Testis (tissue), 3 donors: ENCODE data around the gene ROPN1B. TPM values are rescaled to one million over a fixed set of nuclear protein-coding genes. Genes with fewer than 3 reads are reported as not detected.
"Not testable (repeated sequence)": the region's sequence is repeated elsewhere in the genome, so short reads cannot be mapped to it uniquely, and the experiment has no call there.

ENCODE experiments used
- DNase-seq: peaks from one replicate; pipeline ENCODE4 v3.0.0-alpha.2; 2019
- H3K27ac ChIP-seq, 2 donors: fragments of 200-600 bp; sonication (generic); one replicate each; pipeline ENCODE4 v1.5.1; 2019
- H3K27me3 ChIP-seq: fragments of 200-600 bp; sonication (generic); one replicate; pipeline ENCODE4 v1.5.1; 2019
- H3K36me3 ChIP-seq: fragments of 200-600 bp; sonication (generic); one replicate; pipeline ENCODE4 v1.5.1; 2017; ENCODE audit warnings: low read depth; ENCODE audit errors: missing control alignments
- H3K4me1 ChIP-seq: fragments of 200-600 bp; sonication (generic); one replicate; pipeline ENCODE4 v1.5.1; 2019
- H3K4me3 ChIP-seq, 2 donors: fragments of 200-600 bp; sonication (generic); one replicate each; pipeline ENCODE4 v1.5.1; 2017 to 2019
- H3K9me3 ChIP-seq: fragments of 200-600 bp; sonication (generic); one replicate; pipeline ENCODE4 v1.5.1; 2017
- CTCF ChIP-seq, 3 experiments: fragments of 450-650 bp in 2 of 3; fragments of 200-600 bp in 1 of 3; sonication (generic) in 1 of 3; IDR thresholded peaks; one replicate each; pipeline ENCODE4 v1.5.1; 2016 to 2019; ENCODE audit warnings: antibody characterized with exemption in 3 of 3, mild to moderate bottlenecking in 2 of 3, moderate library complexity in 1 of 3
- POLR2A ChIP-seq: fragments of 450-650 bp; IDR thresholded peaks from one replicate; pipeline ENCODE4 v1.6.1; 2017; ENCODE audit warnings: antibody characterized with exemption, mild to moderate bottlenecking, moderate library complexity
- WGBS, 2 donors: methylation state at CpG; one replicate each; pipeline ENCODE4 v1.1.5; 2018; 5-methylcytosine and 5-hydroxymethylcytosine counted together
- intact Hi-C: fragments of 100-400 bp; cut with DNase I; formaldehyde crosslinking; loops from one replicate; pipeline ENCODE4 v1.15.1; 2023; ENCODE audit warnings: low total_unique reads
- polyA plus RNA-seq: library from polyadenylated mRNA; stranded (reverse); fragments of 350-450 nt; fragmentation: Illumina TruSeq; extraction: RNeasy Lipid Tissue Mini Kit (QIAGEN cat#74804); gene quantifications from one replicate; pipeline ENCODE4 v1.2.3, GENCODE V29; 2014; ENCODE audit warnings: low read depth, low replicate concordance; ENCODE audit not compliant: insufficient read depth
- total RNA-seq, 2 donors: library from RNA; depleted of rRNA; stranded (reverse); fragments of >200 nt; gene quantifications; one replicate each; pipeline ENCODE4 v1.2.3, GENCODE V29; 2016

The ROPN1B gene
- total and polyA plus RNA-seq, 3 donors from 2014 or later = 123 to 534 (median 239) TPM

GRCh38 chr3:125990253-125990970 lies 21.4 kb downstream of the ROPN1B start:
- peak; percentile 95 for DNase-seq
- TF ChIP-seq CTCF (IDR thresholded peaks at IDR 0.05) (no peak), POLR2A (no peak)
- no peaks in the 10 kb centered on the region for H3K36me3 ChIP-seq
- peaks cover 5% of the 10 kb centered on the region for H3K4me1 ChIP-seq
- H3K27ac ChIP-seq = peak overlapping the region; percentile 81 to 88
- 2 to 12% methylated on average over 49 to 51 of the region's 52 CpGs for WGBS, 2 donors
- intact Hi-C loops = no loop called here
- H3K4me3 ChIP-seq = peak overlapping the region; percentile 68 to 85
- no peaks in the 10 kb centered on the region for H3K27me3 ChIP-seq
- no peaks in the 10 kb centered on the region for H3K9me3 ChIP-seq

GRCh38 chr3:125996751-125997150 lies 27.8 kb downstream of the ROPN1B start:
- intact Hi-C loops, H3K36me3 ChIP-seq, DNase-seq, H3K4me3 ChIP-seq, H3K9me3 ChIP-seq, H3K4me1 ChIP-seq, H3K27me3 ChIP-seq, H3K27ac ChIP-seq: not testable (repeated sequence)
- WGBS, 2 donors = 90 to 97% methylated on average over 4 of the region's 4 CpGs

GRCh38 chr3:126002189-126002588 lies 33.2 kb downstream of the ROPN1B start:
- TF ChIP-seq CTCF (IDR thresholded peaks at IDR 0.05) (no peak), POLR2A (no peak)
- no peaks in the 10 kb centered on the region for H3K36me3 ChIP-seq
- no peak overlapping the region for H3K27ac ChIP-seq
- no peaks in the 10 kb centered on the region for H3K4me1 ChIP-seq
- intact Hi-C loops = no loop called here
- no peak for DNase-seq
- H3K27me3 ChIP-seq = no peaks in the 10 kb centered on the region
- H3K4me3 ChIP-seq = no peak overlapping the region
- no peaks in the 10 kb centered on the region for H3K9me3 ChIP-seq

GRCh38 chr3:126003447-126004190 lies 34.6 kb downstream of the ROPN1B start:
- TF ChIP-seq POLR2A (no peak), CTCF (IDR thresholded peaks at IDR 0.05) (no peak)
- Histone ChIP-seq H3K27ac (no peak overlapping the region), H3K4me1 (no peaks in the 10 kb centered on the region), H3K9me3 (no peaks in the 10 kb centered on the region), H3K36me3 (no peaks in the 10 kb centered on the region), H3K27me3 (no peaks in the 10 kb centered on the region), H3K4me3 (no peak overlapping the region)
- DNase-seq = no peak
- intact Hi-C loops = no loop called here
- 88 to 92% methylated on average over 6 to 10 of the region's 10 CpGs for WGBS, 2 donors

- Histone ChIP-seq H3K27me3 (no peaks in the 10 kb centered on the region), H3K9me3 (no peaks in the 10 kb centered on the region), H3K36me3 (no peaks in the 10 kb centered on the region), H3K4me3 (no peak overlapping the region), H3K27ac (no peak overlapping the region), H3K4me1 (no peaks in the 10 kb centered on the region)
- 91 to 95% methylated on average over 4 to 6 of the region's 6 CpGs for WGBS, 2 donors
- TF ChIP-seq POLR2A = no peak
- TF ChIP-seq CTCF (IDR thresholded peaks at IDR 0.05) = no peak
- DNase-seq = no peak
- intact Hi-C loops = no loop called here
These were observed 35.2 kb downstream of the ROPN1B start for GRCh38 chr3:126004217-126004616.
